GM12878 (cell line): ENCODE measurements around the gene UTP20. TPM values are rescaled to one million over a fixed set of nuclear protein-coding genes. Genes with fewer than 3 reads are reported as not detected.

Experiments used
- ATAC-seq: fragments of 200-7000 bp; cut with Tn5 transposase; 3 replicates; pipeline ENCODE4 v1.9.1; 2020; ENCODE audit warnings: mild to moderate bottlenecking, moderate library complexity
- BruUV-seq: library from RNA; stranded (reverse); fragments of 400-500 nt; replicated peaks from 2 replicates; lab custom pipeline; 2021; lab: Mats Ljungman, UMichigan
- CTCF ChIA-PET: fragments of 300-600 bp; sonication (Branson Sonifier 250); formaldehyde crosslinking; extraction: SDS; loops from one replicate; lab custom pipeline; 2021; ENCODE audit warnings: inconsistent platforms; lab: Yijun Ruan, JAX
- POLR2A ChIA-PET: fragments of 350-600 bp; formaldehyde crosslinking; extraction: SDS; loops from one replicate; lab custom pipeline; 2021; ENCODE audit warnings: inconsistent platforms; lab: Charles Lee
- RAD21 ChIA-PET: fragments of 300-600 bp; sonication (Branson Sonifier 250); formaldehyde crosslinking; loops from one replicate; lab custom pipeline; 2023; ENCODE audit warnings: antibody characterized with exemption; ENCODE audit not compliant: unreplicated experiment; lab: Charles Lee
- SMC1A ChIA-PET: fragments of 300-600 bp; sonication (Branson Sonifier 250); formaldehyde crosslinking; loops from one replicate; lab custom pipeline; 2023; ENCODE audit not compliant: unreplicated experiment, uncharacterized antibody; lab: Charles Lee
- DNase-seq: peaks from one replicate; pipeline ENCODE4 v3.0.0-alpha.2; 2011; ENCODE audit warnings: low read depth, low spot score
- FAIRE-seq: peaks from 3 replicates; lab custom pipeline; 2011; peaks lifted over from hg19 to GRCh38; lab: Jason Lieb, UNC
- H2AFZ ChIP-seq: 2 replicates; pipeline ENCODE4 v1.6.0; 2011; ENCODE audit warnings: low read depth, low read length, control low read depth; ENCODE audit not compliant: control insufficient read depth
- H3K27ac ChIP-seq: 2 replicates; pipeline ENCODE4 v1.5.1; 2011; ENCODE audit warnings: control low read depth; ENCODE audit not compliant: control insufficient read depth, insufficient read depth
- H3K27me3 ChIP-seq, 2 experiments: replicated peaks in 1 of 2; 2 replicates each; pipeline versions ENCODE4 v1.6.0 to v1.6.1; 2011; ENCODE audit warnings: low read length in 1 of 2; ENCODE audit not compliant: control insufficient read depth in 2 of 2, insufficient read depth in 2 of 2
- H3K36me3 ChIP-seq, 2 experiments: 2 replicates each; pipeline ENCODE4 v1.5.1; 2011; ENCODE audit warnings: low read length in 1 of 2; ENCODE audit not compliant: control insufficient read depth in 2 of 2, insufficient read depth in 2 of 2
- H3K4me1 ChIP-seq: 2 replicates; pipeline ENCODE4 v1.6.1; 2011; ENCODE audit warnings: mild to moderate bottlenecking, low read length, moderate library complexity, mixed read lengths; ENCODE audit not compliant: control insufficient read depth, insufficient read depth
- H3K4me2 ChIP-seq: 2 replicates; pipeline ENCODE4 v1.6.0; 2011; ENCODE audit warnings: control low read depth; ENCODE audit not compliant: control insufficient read depth, insufficient read depth
- H3K4me3 ChIP-seq: fragments of 200-600 bp; sonication (generic); 2 replicates; pipeline ENCODE4 v1.5.1; 2016
- H3K79me2 ChIP-seq: 2 replicates; pipeline ENCODE4 v1.6.0; 2011; ENCODE audit warnings: low read length; ENCODE audit not compliant: control insufficient read depth, insufficient read depth
- H3K9ac ChIP-seq: 2 replicates; pipeline ENCODE4 v1.8.0; 2011; ENCODE audit warnings: low read length, control low read depth, mixed read lengths; ENCODE audit not compliant: control insufficient read depth, insufficient read depth
- H3K9me3 ChIP-seq: replicated peaks from 3 replicates; pipeline ENCODE4 v1.5.1; 2011; ENCODE audit warnings: mild to moderate bottlenecking, low read length; ENCODE audit not compliant: control insufficient read depth, insufficient read depth
- H4K20me1 ChIP-seq: 2 replicates; pipeline ENCODE4 v1.6.0; 2011; ENCODE audit not compliant: control insufficient read depth, insufficient read depth
- CHD1 ChIP-seq: IDR thresholded peaks from 2 replicates; pipeline ENCODE4 v1.6.1; 2012; ENCODE audit warnings: low read depth, low read length, improper control_type of control experiment
- EGR1 ChIP-seq, 2 experiments: IDR thresholded peaks; 1 replicate in 1 of 2; 2 replicates in 1 of 2; pipeline ENCODE4 v1.6.1; 2011 to 2012; ENCODE audit warnings: low read depth in 2 of 2, low read length in 2 of 2, borderline replicate concordance in 1 of 2, mild to moderate bottlenecking in 1 of 2, moderate library complexity in 1 of 2
- FOS ChIP-seq: IDR thresholded peaks from 3 replicates; pipeline ENCODE4 v1.6.1; 2011; ENCODE audit warnings: borderline replicate concordance; ENCODE audit not compliant: insufficient read length; ENCODE audit errors: extremely low read depth
- MLLT1 ChIP-seq: fragments of 450-650 bp; IDR thresholded peaks from 2 replicates; pipeline ENCODE4 v1.6.1; 2016; ENCODE audit warnings: mild to moderate bottlenecking
- NR2C1 ChIP-seq: fragments of 450-650 bp; IDR thresholded peaks from 2 replicates; pipeline ENCODE4 v1.6.1; 2017; ENCODE audit warnings: antibody characterized with exemption, mild to moderate bottlenecking, moderate library complexity
- NRF1 ChIP-seq: conservative IDR thresholded peaks from 2 replicates; pipeline ENCODE4 v1.6.1; 2011; ENCODE audit warnings: mild to moderate bottlenecking, low read depth, low read length, improper control_type of control experiment
- SKIL ChIP-seq: fragments of 450-650 bp; IDR thresholded peaks from 2 replicates; pipeline ENCODE4 v1.6.1; 2017; ENCODE audit warnings: mild to moderate bottlenecking, low read depth, inconsistent platforms; ENCODE audit not compliant: poor library complexity, severe bottlenecking
- SRF ChIP-seq, 2 experiments: IDR thresholded peaks; 2 replicates each; pipeline ENCODE4 v1.6.1; 2011; ENCODE audit warnings: low read depth in 2 of 2, low read length in 2 of 2, mild to moderate bottlenecking in 1 of 2, moderate library complexity in 1 of 2
- STAT1 ChIP-seq: fragments of 450-650 bp; conservative IDR thresholded peaks from 2 replicates; pipeline ENCODE4 v1.6.1; 2014; ENCODE audit warnings: antibody characterized with exemption, mild to moderate bottlenecking
- WRNIP1 ChIP-seq: IDR thresholded peaks from 2 replicates; pipeline ENCODE4 v1.6.1; 2011; ENCODE audit warnings: low read depth, low read length, improper control_type of control experiment, borderline replicate concordance
- YY1 ChIP-seq: IDR thresholded peaks from 2 replicates; pipeline ENCODE4 v1.6.1; 2011; ENCODE audit warnings: low read depth, mild to moderate bottlenecking, low read length
- ZBTB11 ChIP-seq: fragments of 450-650 bp; formaldehyde crosslinking; IDR thresholded peaks from 2 replicates; pipeline ENCODE4 v1.5.0; 2022; ENCODE audit warnings: mild to moderate bottlenecking, missing genetic modification characterization
- ZBTB40 ChIP-seq: fragments of 450-650 bp; IDR thresholded peaks from 2 replicates; pipeline ENCODE4 v1.6.1; 2016; ENCODE audit warnings: mild to moderate bottlenecking, moderate library complexity, borderline replicate concordance
- WGBS: methylation state at CpG from one replicate; pipeline ENCODE4 v1.1.6; 2016; ENCODE audit warnings: low lambda C conversion rate; ENCODE audit not compliant: insufficient replicate concordance, insufficient coverage; ENCODE audit errors: missing lambda C conversion rate; 5-methylcytosine and 5-hydroxymethylcytosine counted together
- in situ Hi-C: fragments of 300-500 bp; cut with MboI; formaldehyde crosslinking; loops from 9 replicates; pipeline ENCODE4 v1.14.3; 2018; ENCODE audit warnings: mixed read lengths
- intact Hi-C: fragments of 100-400 bp; cut with micrococcal nuclease; formaldehyde crosslinking; loops from one replicate; pipeline ENCODE4 v1.14.2; 2022; ENCODE audit not compliant: unreplicated experiment
- polyA plus RNA-seq, 11 experiments: library from polyadenylated mRNA; depleted of rRNA in 4 of 11; unstranded in 6 of 11; stranded (reverse) in 5 of 11; fragments of >200 nt; fragmentation: Nextera tagmentation in 4 of 11; fragmentation: Illumina TruSeq in 1 of 11; extraction: Ambion mirVana in 4 of 11; extraction: Trizol in 1 of 11; gene quantifications; 1 replicate in 1 of 11; 2 replicates in 10 of 11; pipeline versions ENCODE4 v1.2.1 to v1.2.3, GENCODE V29; 2011 to 2016; ENCODE audit warnings: inconsistent platforms in 2 of 11, missing spikeins in 2 of 11, low read depth in 1 of 11
- total RNA-seq, 4 experiments: library from RNA; depleted of rRNA in 3 of 4; stranded (reverse); fragments of >200 nt in 3 of 4; fragmentation: Illumina TruSeq in 1 of 4; extraction: Trizol in 1 of 4; gene quantifications; 2 replicates each; pipeline versions ENCODE4 v1.2.1 to v1.2.3, GENCODE V29; 2013 to 2021

Gene UTP20
- total and polyA plus RNA-seq, 10 of the 15 experiments (the other 5 are each of a cell fraction or from before 2014, with no cell fraction given): 3.6 to 25.6 (median 16.7) TPM

- Histone ChIP-seq H3K9ac (no peak overlapping the region), H2AFZ (no peak overlapping the region), H3K27me3 (no peaks in the 10 kb centered on the region), H4K20me1 (no peaks in the 10 kb centered on the region), H3K27ac (no peak overlapping the region), H3K79me2 (no peaks in the 10 kb centered on the region), H3K4me2 (no peak overlapping the region), H3K4me1 (no peaks in the 10 kb centered on the region), H3K36me3 (no peaks in the 10 kb centered on the region), H3K9me3 (no peaks in the 10 kb centered on the region), H3K4me3 (no peak overlapping the region)
- in situ Hi-C loops (no loop called here), intact Hi-C loops (no loop called here)
- CTCF ChIA-PET: no interaction called here
- SMC1A ChIA-PET: no interaction called here
- 22% methylated on average over 2 of the region's 2 CpGs for WGBS
- ATAC-seq (no peak), DNase-seq (no peak), FAIRE-seq (no peak)
- TF ChIP-seq EGR1 (IDR thresholded peaks at IDR 0.05; ENCODE audit: borderline replicate concordance in 1 of 2, low read depth in 2 of 2, low read length in 2 of 2) (no peak), ZBTB40 (no peak), SRF (IDR thresholded peaks at IDR 0.05; ENCODE audit: low read depth in 2 of 2, low read length in 2 of 2) (no peak), CHD1 (no peak), STAT1 (no peak), SKIL (no peak), NRF1 (no peak), ZBTB11 (CRISPR knock-in tag) (no peak), YY1 (no peak), NR2C1 (no peak), FOS (no peak), WRNIP1 (no peak), MLLT1 (no peak)
- RAD21 ChIA-PET: no interaction called here
- BruUV-seq: no TSS peak
- POLR2A ChIA-PET: no interaction called here
These were observed 36.3 kb upstream of the UTP20 start for GRCh38 chr12:101243616-101244015.
